Endothelial cell (in vitro differentiated cells): ENCODE data around the gene ZNF837. TPM values are rescaled to one million over a fixed set of nuclear protein-coding genes. Genes with fewer than 3 reads are reported as not detected.

Experiments
- DNase-seq: peaks from one replicate; pipeline ENCODE4 v3.0.0; 2021; ENCODE audit warnings: low spot score
- H3K27ac Mint-ChIP-seq: one replicate; pipeline ENCODE4 v1.8.0; 2021; ENCODE audit warnings: mixed read lengths, inconsistent platforms; ENCODE audit not compliant: unreplicated experiment
- H3K27me3 Mint-ChIP-seq: one replicate; pipeline ENCODE4 v1.8.0; 2021; ENCODE audit warnings: mild to moderate bottlenecking, moderate library complexity, mixed read lengths, inconsistent platforms; ENCODE audit not compliant: unreplicated experiment
- H3K36me3 Mint-ChIP-seq: one replicate; pipeline ENCODE4 v1.8.0; 2021; ENCODE audit warnings: mild to moderate bottlenecking, low read depth, mixed read lengths, inconsistent platforms; ENCODE audit not compliant: unreplicated experiment
- H3K4me1 Mint-ChIP-seq: one replicate; pipeline ENCODE4 v1.8.0; 2021; ENCODE audit warnings: mild to moderate bottlenecking, mixed read lengths, inconsistent platforms; ENCODE audit not compliant: unreplicated experiment
- H3K4me3 Mint-ChIP-seq: one replicate; pipeline ENCODE4 v1.8.0; 2021; ENCODE audit warnings: mild to moderate bottlenecking, mixed read lengths, inconsistent platforms; ENCODE audit not compliant: unreplicated experiment
- H3K9me3 Mint-ChIP-seq: one replicate; pipeline ENCODE4 v1.8.0; 2021; ENCODE audit warnings: mixed read lengths, inconsistent platforms; ENCODE audit not compliant: unreplicated experiment
- long read RNA-seq: library from polyadenylated mRNA; unstranded; transcript quantifications from one replicate; pipeline ENCODE4 v2.0.0, GENCODE V29; 2020; ENCODE audit not compliant: unreplicated experiment
- total RNA-seq: library from RNA; stranded (reverse); fragmentation: NEBNext Ultra II Directional; extraction: Animal tissue kit (Norgen Biotek cat#: 25700); gene quantifications from one replicate; pipeline ENCODE4 v1.2.1, GENCODE V29; 2021; ENCODE audit not compliant: unreplicated experiment
- TF ChIP-seq, protein P1 (sequence below): fragments of 200-600 bp; sonication (generic); IDR thresholded peaks from one replicate; pipeline ENCODE4 v1.5.0; 2021; ENCODE audit warnings: antibody characterized with exemption; ENCODE audit not compliant: unreplicated experiment

Gene ZNF837
- total RNA-seq, result 4.5 TPM
- long read RNA-seq, partial matches to known transcripts, result 0 of 4 reads
- long read RNA-seq, other reads (novel, unspliced or antisense), result 0 of 4 reads

DNA sequence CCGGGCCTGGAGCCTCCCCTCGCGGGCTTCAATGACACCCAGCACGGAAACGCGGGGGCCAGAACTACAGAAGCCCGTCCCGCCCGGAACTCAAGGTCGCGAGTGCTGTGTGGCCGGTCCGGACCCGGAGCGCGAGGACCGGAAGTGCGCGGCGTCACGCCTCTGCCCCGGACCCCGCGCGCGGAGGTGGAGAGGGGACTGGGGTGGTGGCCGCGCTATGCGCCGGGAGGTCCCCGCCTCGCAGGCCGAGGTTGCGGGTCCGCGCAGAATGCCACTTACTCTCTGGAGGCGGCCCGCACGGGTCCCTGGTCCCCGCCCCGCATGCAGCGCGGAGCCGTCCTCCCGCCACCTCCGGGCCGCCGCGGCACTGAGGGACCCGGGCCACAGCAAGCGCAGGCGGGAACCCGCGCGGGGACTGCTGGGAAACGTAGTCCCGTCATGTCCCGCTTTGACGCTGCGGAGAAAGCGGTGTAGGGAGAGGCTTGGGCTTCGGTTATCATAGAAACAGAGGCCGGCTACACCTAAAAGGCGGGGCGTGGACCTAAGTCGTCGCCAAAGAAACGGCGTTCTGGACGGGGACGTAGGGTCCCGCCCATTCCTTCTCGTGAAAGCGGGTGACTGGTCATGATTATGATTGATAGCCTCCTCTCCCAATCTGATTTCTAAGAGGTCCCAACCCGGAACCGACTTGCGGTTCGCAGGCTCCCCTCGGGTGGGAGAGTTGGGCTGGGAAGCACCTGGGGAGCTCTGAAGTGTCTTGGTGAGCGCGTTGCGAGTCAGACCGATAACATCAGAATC, at the start of gene ZNF837:
Gene ZNF837, minus strand, starts transcription at position 369 of the 798 bp plus-strand sequence. CDS start 11,698 bp downstream, outside the sequence.
- TF ChIP-seq, protein P1, sequence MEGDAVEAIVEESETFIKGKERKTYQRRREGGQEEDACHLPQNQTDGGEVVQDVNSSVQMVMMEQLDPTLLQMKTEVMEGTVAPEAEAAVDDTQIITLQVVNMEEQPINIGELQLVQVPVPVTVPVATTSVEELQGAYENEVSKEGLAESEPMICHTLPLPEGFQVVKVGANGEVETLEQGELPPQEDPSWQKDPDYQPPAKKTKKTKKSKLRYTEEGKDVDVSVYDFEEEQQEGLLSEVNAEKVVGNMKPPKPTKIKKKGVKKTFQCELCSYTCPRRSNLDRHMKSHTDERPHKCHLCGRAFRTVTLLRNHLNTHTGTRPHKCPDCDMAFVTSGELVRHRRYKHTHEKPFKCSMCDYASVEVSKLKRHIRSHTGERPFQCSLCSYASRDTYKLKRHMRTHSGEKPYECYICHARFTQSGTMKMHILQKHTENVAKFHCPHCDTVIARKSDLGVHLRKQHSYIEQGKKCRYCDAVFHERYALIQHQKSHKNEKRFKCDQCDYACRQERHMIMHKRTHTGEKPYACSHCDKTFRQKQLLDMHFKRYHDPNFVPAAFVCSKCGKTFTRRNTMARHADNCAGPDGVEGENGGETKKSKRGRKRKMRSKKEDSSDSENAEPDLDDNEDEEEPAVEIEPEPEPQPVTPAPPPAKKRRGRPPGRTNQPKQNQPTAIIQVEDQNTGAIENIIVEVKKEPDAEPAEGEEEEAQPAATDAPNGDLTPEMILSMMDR, result no peak
- DNase-seq, result peak; percentile 92
- H3K27me3 Mint-ChIP-seq, result peaks cover 8% of the 10 kb centered on the region

DNA sequence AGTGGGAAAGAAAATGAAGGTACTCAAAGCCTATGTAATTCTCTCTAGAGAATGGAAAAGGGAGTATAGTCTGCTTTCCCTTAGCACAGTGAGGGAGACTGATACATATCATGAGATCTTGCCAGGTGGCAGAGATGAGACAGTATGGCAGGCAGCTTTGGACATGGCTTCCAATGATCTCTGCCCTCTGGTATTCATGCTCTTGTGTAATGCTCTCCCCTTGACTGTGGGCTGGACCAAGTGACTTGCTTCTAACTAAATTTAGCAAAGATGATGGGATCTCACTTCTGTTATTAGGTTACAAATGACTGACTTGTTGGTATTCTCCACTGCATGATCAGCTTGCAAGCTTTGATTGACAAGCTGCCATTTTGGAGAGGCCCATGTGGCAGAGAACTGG, 48.9 kb upstream of the ZNF837 start:
- Mint-ChIP-seq H3K4me3 (no peak overlapping the region), H3K27me3 (peaks cover 2% of the 10 kb centered on the region), H3K9me3 (peaks cover 17% of the 10 kb centered on the region), H3K27ac (no peak overlapping the region), H3K4me1 (no peaks in the 10 kb centered on the region), H3K36me3 (peaks cover 36% of the 10 kb centered on the region)
- no peak for DNase-seq
- TF ChIP-seq, protein P1, result no peak

More for the DNA sequence above, at the start of gene ZNF837:
- H3K4me1 Mint-ChIP-seq, result peaks cover 15% of the 10 kb centered on the region
- H3K4me3 Mint-ChIP-seq, result peak within 1 kb of the TSS; percentile 93
- no peaks in the 10 kb centered on the region for H3K9me3 Mint-ChIP-seq
- peaks cover 8% of the 10 kb centered on the region for H3K36me3 Mint-ChIP-seq
- peak within 1 kb of the TSS; percentile 84 for H3K27ac Mint-ChIP-seq

DNA sequence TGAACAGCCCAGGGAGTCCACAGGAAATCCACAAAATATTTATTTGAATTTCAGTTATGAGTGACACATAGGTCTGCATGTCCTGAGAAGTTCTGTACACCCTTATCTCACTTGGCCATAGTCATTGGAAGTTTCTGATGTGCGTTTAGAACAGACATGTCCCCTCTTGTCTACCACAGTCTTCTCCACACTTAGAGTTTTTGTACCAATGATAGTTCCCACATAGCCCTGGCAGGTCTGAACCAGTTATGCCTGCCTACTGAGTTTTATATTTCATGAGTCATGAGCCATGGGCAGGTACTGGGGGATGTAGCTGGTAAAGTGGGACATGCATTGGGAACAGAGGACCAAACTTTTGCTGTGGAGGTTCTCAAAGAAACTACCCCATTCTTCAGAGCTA, 47.8 kb upstream of the ZNF837 start:
- TF ChIP-seq, protein P1, result no peak
- Mint-ChIP-seq H3K27ac (no peak overlapping the region), H3K4me3 (no peak overlapping the region), H3K4me1 (no peaks in the 10 kb centered on the region), H3K9me3 (peaks cover 11% of the 10 kb centered on the region), H3K27me3 (peaks cover 2% of the 10 kb centered on the region), H3K36me3 (peaks cover 24% of the 10 kb centered on the region)
- DNase-seq, result no peak

DNA sequence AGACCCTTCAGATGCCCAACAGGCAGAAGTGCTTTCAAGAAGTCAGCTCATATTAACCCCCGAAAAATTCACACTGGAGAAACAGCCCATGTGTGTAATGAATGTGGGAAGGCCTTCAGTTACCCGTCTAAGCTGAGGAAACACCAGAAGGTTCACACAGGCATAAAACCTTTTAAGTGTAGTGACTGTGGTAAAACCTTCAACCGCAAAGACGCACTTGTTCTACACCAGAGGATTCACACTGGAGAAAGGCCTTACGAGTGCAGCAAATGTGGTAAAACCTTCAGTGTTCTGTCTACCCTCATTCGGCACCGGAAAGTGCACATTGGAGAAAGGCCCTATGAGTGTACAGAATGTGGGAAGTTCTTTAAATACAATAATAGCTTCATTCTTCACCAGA, 36.2 kb upstream of the ZNF837 start:
- H3K9me3 Mint-ChIP-seq, result no peaks in the 10 kb centered on the region
- H3K36me3 Mint-ChIP-seq, result peaks cover 30% of the 10 kb centered on the region
- peak overlapping the region; percentile 59 for H3K4me3 Mint-ChIP-seq

More for the DNA sequence above, 36.2 kb upstream of the ZNF837 start:
- TF ChIP-seq, protein P1, result no peak
- DNase-seq, result no peak
- Mint-ChIP-seq H3K27me3 (no peaks in the 10 kb centered on the region), H3K4me1 (no peaks in the 10 kb centered on the region), H3K27ac (no peak overlapping the region)
